ENCODE measurements around the gene TEX12. TPM values are rescaled to one million over a fixed set of nuclear protein-coding genes. Genes with fewer than 3 reads are reported as not detected.
"Not testable (repeated sequence)": the region's sequence is repeated elsewhere in the genome, so short reads cannot be mapped to it uniquely, and the experiment has no call there.

TEX12 gene
- total and polyA plus RNA-seq, 2 of the 4 experiments (the other 2 are of a cell fraction): 0.12 TPM; not detected in 1

DNA sequence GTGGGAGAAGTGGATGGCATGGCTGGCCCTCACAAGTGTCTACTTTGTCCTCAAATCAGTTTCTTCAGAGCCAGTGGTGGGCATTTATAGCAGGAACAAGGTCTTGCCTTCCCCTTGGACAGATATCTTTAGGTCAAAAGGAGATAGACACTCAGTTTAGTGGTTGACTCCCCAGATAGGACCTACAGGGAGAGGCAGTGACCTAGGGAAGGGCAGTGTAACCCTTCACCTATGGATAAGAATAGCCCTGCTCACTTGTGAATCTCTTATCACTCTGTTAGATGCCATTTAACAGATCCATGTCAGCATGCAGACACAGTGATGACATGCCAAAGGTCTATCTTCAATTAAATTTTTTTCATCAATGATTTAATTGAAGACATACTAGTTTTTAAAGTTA is 19.1 kb downstream of the TEX12 start:
- intact Hi-C loops (cut with micrococcal nuclease) (no loop called here), in situ Hi-C loops (cut with MboI; ENCODE audit: low sequenced_read_pairs) (no loop called here), dilution Hi-C loops (cut with HindIII; ENCODE audit: low sequenced_read_pairs, unreplicated experiment) (no loop called here)
- H4K5ac ChIP-seq (ENCODE audit: low read depth, low read length): no peak overlapping the region
- H2BK15ac ChIP-seq (ENCODE audit: low read depth, low read length): no peak overlapping the region
- H3K27ac ChIP-seq (ENCODE audit: insufficient read depth, low read length): no peak overlapping the region
- no peaks in the 10 kb centered on the region for H3K36me3 ChIP-seq (ENCODE audit: control insufficient read depth, insufficient read depth, low read length)
- ChIA-PET CTCF (no interaction called here), POLR2A (ENCODE audit: unreplicated experiment) (no interaction called here)
- no peak overlapping the region for H2BK120ac ChIP-seq (ENCODE audit: low read depth, low read length)
- H3K4ac ChIP-seq (ENCODE audit: low read depth, low read length): no peak overlapping the region
- no peak overlapping the region for H3K23ac ChIP-seq (ENCODE audit: low read depth, low read length)
- no peak overlapping the region for H2BK5ac ChIP-seq (ENCODE audit: low read depth, low read length, poor library complexity, severe bottlenecking)
- H3K4me1 ChIP-seq (ENCODE audit: control insufficient read depth, insufficient read depth, low read length): peaks cover 3% of the 10 kb centered on the region; the same call in 1 of the 2 replicates
- no peak overlapping the region for H2BK20ac ChIP-seq (ENCODE audit: low read depth, low read length)
- H3K9me3 ChIP-seq (ENCODE audit: control insufficient read depth, insufficient read depth, low read length): no peaks in the 10 kb centered on the region
- H3K79me1 ChIP-seq (ENCODE audit: low read depth in 1 of 2, low read length in 2 of 2): no peaks in the 10 kb centered on the region
- no peak overlapping the region for H2AK9ac ChIP-seq (replicated peaks; ENCODE audit: low read depth, low read length, poor library complexity)
- H3K9ac ChIP-seq (ENCODE audit: low read depth, low read length): no peak overlapping the region
- ATAC-seq (ENCODE audit: low read depth): no peak
- no peak overlapping the region for H3K4me2 ChIP-seq (ENCODE audit: low read depth, low read length)
- no TSS peak for BruUV-seq (replicated peaks)
- H4K20me1 ChIP-seq (ENCODE audit: insufficient read depth, low read length): no peaks in the 10 kb centered on the region
- no peak overlapping the region for H2AK5ac ChIP-seq (ENCODE audit: low read depth, low read length)
- H3K9me1 ChIP-seq (ENCODE audit: insufficient read depth, low read length): no peaks in the 10 kb centered on the region
- H3K18ac ChIP-seq (ENCODE audit: low read depth, low read length): no peak overlapping the region
- no peak overlapping the region for H3K56ac ChIP-seq (ENCODE audit: extremely low read depth, insufficient read depth, low read length)
- H4K91ac ChIP-seq (ENCODE audit: insufficient read depth, low read depth, low read length): no peak overlapping the region
- no peak overlapping the region for H4K8ac ChIP-seq (ENCODE audit: low read depth in 2 of 2, low read length in 2 of 2)
- no peak overlapping the region for H2AFZ ChIP-seq (replicated peaks; ENCODE audit: low read length, poor library complexity)
- DNase-seq: no peak
- no peak overlapping the region for H3K14ac ChIP-seq (replicated peaks; ENCODE audit: low read depth, low read length)
- no peaks in the 10 kb centered on the region for H3K27me3 ChIP-seq (ENCODE audit: control insufficient read depth, insufficient read depth, low read length)
- TF ChIP-seq RFX5 (IDR thresholded peaks at IDR 0.05; ENCODE audit: low read depth, low read length) (no peak), MXI1 (IDR thresholded peaks at IDR 0.05; ENCODE audit: borderline replicate concordance, low read depth, low read length) (no peak)
- TF ChIP-seq, protein P1, sequence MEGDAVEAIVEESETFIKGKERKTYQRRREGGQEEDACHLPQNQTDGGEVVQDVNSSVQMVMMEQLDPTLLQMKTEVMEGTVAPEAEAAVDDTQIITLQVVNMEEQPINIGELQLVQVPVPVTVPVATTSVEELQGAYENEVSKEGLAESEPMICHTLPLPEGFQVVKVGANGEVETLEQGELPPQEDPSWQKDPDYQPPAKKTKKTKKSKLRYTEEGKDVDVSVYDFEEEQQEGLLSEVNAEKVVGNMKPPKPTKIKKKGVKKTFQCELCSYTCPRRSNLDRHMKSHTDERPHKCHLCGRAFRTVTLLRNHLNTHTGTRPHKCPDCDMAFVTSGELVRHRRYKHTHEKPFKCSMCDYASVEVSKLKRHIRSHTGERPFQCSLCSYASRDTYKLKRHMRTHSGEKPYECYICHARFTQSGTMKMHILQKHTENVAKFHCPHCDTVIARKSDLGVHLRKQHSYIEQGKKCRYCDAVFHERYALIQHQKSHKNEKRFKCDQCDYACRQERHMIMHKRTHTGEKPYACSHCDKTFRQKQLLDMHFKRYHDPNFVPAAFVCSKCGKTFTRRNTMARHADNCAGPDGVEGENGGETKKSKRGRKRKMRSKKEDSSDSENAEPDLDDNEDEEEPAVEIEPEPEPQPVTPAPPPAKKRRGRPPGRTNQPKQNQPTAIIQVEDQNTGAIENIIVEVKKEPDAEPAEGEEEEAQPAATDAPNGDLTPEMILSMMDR (conservative IDR thresholded peaks at IDR 0.05; ENCODE audit: low read depth, low read length): no peak
- no peak overlapping the region for H3K4me3 ChIP-seq (ENCODE audit: insufficient read depth, low read depth, low read length)

DNA sequence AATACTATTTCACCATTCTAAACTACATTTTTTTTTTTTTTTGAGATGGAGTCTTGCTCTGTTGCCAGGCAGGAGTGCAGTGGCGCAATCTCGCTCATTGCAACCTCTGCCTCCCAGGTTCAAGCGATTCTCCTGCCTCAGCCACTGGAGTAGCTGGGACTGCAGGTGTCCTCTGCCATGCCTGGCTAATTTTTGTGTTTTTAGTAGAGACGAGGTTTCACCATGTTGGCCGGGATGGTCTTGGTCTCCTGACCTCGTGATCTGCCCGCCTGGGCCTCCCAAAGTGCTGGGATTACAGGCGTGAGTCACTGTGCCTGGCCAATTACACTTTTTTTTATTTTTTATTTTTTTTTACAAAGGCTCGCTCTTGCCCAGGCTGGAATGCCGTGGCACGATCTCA is 27.9 kb downstream of the TEX12 start:
- H3K4me1 ChIP-seq (ENCODE audit: control insufficient read depth, insufficient read depth, low read length); CTCF ChIA-PET; H3K4me3 ChIP-seq (ENCODE audit: insufficient read depth, low read depth, low read length); H3K79me1 ChIP-seq (ENCODE audit: low read depth in 1 of 2, low read length in 2 of 2); H3K56ac ChIP-seq (ENCODE audit: extremely low read depth, insufficient read depth, low read length); ATAC-seq (ENCODE audit: low read depth); H4K5ac ChIP-seq (ENCODE audit: low read depth, low read length); H4K8ac ChIP-seq (ENCODE audit: low read depth in 2 of 2, low read length in 2 of 2); BruUV-seq (replicated peaks); H2AK9ac ChIP-seq (replicated peaks; ENCODE audit: low read depth, low read length, poor library complexity); H3K9me1 ChIP-seq (ENCODE audit: insufficient read depth, low read length); POLR2A ChIA-PET (ENCODE audit: unreplicated experiment); H3K27me3 ChIP-seq (ENCODE audit: control insufficient read depth, insufficient read depth, low read length); H3K9ac ChIP-seq (ENCODE audit: low read depth, low read length); H3K23ac ChIP-seq (ENCODE audit: low read depth, low read length); DNase-seq; H3K4ac ChIP-seq (ENCODE audit: low read depth, low read length); H2BK15ac ChIP-seq (ENCODE audit: low read depth, low read length); H2AK5ac ChIP-seq (ENCODE audit: low read depth, low read length); H3K36me3 ChIP-seq (ENCODE audit: control insufficient read depth, insufficient read depth, low read length); H3K18ac ChIP-seq (ENCODE audit: low read depth, low read length); H4K91ac ChIP-seq (ENCODE audit: insufficient read depth, low read depth, low read length); H3K27ac ChIP-seq (ENCODE audit: insufficient read depth, low read length); H3K4me2 ChIP-seq (ENCODE audit: low read depth, low read length); H4K20me1 ChIP-seq (ENCODE audit: insufficient read depth, low read length); dilution Hi-C loops (cut with HindIII; ENCODE audit: low sequenced_read_pairs, unreplicated experiment); H2BK120ac ChIP-seq (ENCODE audit: low read depth, low read length); H3K9me3 ChIP-seq (ENCODE audit: control insufficient read depth, insufficient read depth, low read length); H2BK20ac ChIP-seq (ENCODE audit: low read depth, low read length); H3K14ac ChIP-seq (replicated peaks; ENCODE audit: low read depth, low read length); intact Hi-C loops (cut with micrococcal nuclease); H2AFZ ChIP-seq (replicated peaks; ENCODE audit: low read length, poor library complexity); in situ Hi-C loops (cut with MboI; ENCODE audit: low sequenced_read_pairs); H2BK5ac ChIP-seq (ENCODE audit: low read depth, low read length, poor library complexity, severe bottlenecking): not testable (repeated sequence)
- WGBS, 2 experiments (ENCODE audit: extremely low coverage in 2 of 2, insufficient read length in 1 of 2): 100% methylated on average over 1 of the region's 11 CpGs; no CpG with 5 or more reads in 1 of the 2 experiments

Data from IMR-90 (cell line).